ENCODE data around the gene ABHD12.

The ABHD12 gene

GRCh38 chr20:25250508-25250907, 140.1 kb downstream of the ABHD12 start:
- Histone ChIP-seq H2AFZ (ENCODE audit: low read depth, low read length) (no peak overlapping the region), H4K20me1 (ENCODE audit: insufficient read depth, low read length) (peaks cover 40% of the 10 kb centered on the region), H3K9ac (ENCODE audit: low read depth, low read length) (no peak overlapping the region; the same call in 1 of the 2 replicates), H3K27me3 (ENCODE audit: insufficient read depth, low read length, poor library complexity) (peaks cover 10% of the 10 kb centered on the region), H3K4me1 (ENCODE audit: insufficient read depth, low read length) (peaks cover 48% of the 10 kb centered on the region), H3K27ac (ENCODE audit: low read length) (no peak overlapping the region), H3K4me3 (ENCODE audit: low read depth in 1 of 2, low read length in 2 of 2) (peak overlapping the region in 1 of 2 experiments; percentile 42; a peak in 1 of 4 replicates), H3K36me3 (ENCODE audit: insufficient read depth, low read length) (peaks cover 39% of the 10 kb centered on the region), H3K9me3 (ENCODE audit: insufficient read depth, low read length, severe bottlenecking) (no peaks in the 10 kb centered on the region), H3K4me2 (ENCODE audit: insufficient read depth, low read length) (peak overlapping the region; percentile 99), H3K79me2 (ENCODE audit: insufficient read depth, low read length) (peaks cover 71% of the 10 kb centered on the region)
- no peak for DNase-seq
- TF ChIP-seq CTCF (IDR thresholded peaks at IDR 0.05; ENCODE audit: borderline replicate concordance, extremely low read depth, low read length, poor library complexity, severe bottlenecking) (no peak), EZH2 (IDR thresholded peaks at IDR 0.05; ENCODE audit: borderline replicate concordance, low read depth, low read length, severe bottlenecking) (no peak)
- no peak for ATAC-seq (ENCODE audit: insufficient read depth, low read depth)

Measured in DND-41 (cell line).